ENCODE data around the gene CCDC157. TPM values are rescaled to one million over a fixed set of nuclear protein-coding genes. Genes with fewer than 3 reads are reported as not detected.

The CCDC157 gene
- total RNA-seq, 4 donors from 2014 or later, result 1.5 to 2.5 (median 1.6) TPM

DNA sequence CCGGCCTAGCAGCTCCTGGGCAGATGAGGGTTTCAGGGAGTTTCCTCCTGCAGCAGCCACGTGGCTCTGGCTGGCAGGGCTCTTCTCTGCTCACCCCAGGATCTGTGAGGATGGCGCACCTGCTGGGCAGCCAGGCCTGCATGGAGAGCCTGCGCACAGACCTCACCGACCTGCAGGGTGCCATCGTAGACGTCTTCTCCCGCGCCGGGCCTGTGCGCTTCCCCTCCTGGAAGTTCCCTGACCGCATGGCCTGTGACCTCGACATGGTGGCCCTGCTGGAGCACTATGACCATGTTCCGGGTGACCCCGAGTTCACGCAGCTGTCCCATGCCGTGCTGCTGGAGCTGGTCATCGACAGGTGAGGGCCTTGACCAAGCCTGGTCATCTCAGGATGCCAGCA is 9.1 kb downstream of the CCDC157 start:
- no peak for DNase-seq (ENCODE audit: extremely low spot score)
- no peaks in the 10 kb centered on the region for H3K9me3 ChIP-seq
- WGBS, result 94% methylated on average over 12 of the region's 18 CpGs
- H3K4me1 ChIP-seq, result no peaks in the 10 kb centered on the region
- H3K4me3 ChIP-seq, result no peak overlapping the region
- intact Hi-C loops (cut with DNase I), result no loop called here
- no peak overlapping the region for H3K27ac ChIP-seq (replicated peaks in 1 of 4)
- no peak for TF ChIP-seq POLR2AphosphoS5 (IDR thresholded peaks at IDR 0.05)
- TF ChIP-seq POLR2A (IDR thresholded peaks at IDR 0.05; ENCODE audit: low read depth), result no peak
- no peak for TF ChIP-seq EP300 (IDR thresholded peaks at IDR 0.05)
- TF ChIP-seq, protein P1, sequence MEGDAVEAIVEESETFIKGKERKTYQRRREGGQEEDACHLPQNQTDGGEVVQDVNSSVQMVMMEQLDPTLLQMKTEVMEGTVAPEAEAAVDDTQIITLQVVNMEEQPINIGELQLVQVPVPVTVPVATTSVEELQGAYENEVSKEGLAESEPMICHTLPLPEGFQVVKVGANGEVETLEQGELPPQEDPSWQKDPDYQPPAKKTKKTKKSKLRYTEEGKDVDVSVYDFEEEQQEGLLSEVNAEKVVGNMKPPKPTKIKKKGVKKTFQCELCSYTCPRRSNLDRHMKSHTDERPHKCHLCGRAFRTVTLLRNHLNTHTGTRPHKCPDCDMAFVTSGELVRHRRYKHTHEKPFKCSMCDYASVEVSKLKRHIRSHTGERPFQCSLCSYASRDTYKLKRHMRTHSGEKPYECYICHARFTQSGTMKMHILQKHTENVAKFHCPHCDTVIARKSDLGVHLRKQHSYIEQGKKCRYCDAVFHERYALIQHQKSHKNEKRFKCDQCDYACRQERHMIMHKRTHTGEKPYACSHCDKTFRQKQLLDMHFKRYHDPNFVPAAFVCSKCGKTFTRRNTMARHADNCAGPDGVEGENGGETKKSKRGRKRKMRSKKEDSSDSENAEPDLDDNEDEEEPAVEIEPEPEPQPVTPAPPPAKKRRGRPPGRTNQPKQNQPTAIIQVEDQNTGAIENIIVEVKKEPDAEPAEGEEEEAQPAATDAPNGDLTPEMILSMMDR (IDR thresholded peaks at IDR 0.05), result no peak
- no peaks in the 10 kb centered on the region for H3K27me3 ChIP-seq
- H3K36me3 ChIP-seq, result peaks cover 0 to 9% (median 2%) of the 10 kb centered on the region in 4 donors

DNA sequence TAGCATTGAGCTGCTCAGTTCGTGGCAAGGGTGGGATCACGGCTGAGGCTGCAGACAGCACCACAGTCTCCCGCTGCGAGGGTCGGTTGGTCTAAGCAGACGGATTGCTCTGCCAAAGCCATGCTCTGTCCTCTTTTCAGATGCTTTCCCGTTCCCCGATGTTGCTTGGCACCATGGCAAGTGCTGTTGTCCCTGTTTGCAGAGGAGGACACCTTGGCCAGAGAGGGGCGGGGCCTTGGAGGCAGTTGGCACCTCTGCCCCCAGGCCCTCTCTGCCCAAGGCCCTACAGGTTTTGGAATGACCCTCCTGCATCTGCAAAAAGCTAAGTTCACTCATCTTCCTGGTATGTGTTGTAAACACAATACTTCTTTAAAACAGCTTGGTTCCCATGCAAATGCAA is 11.6 kb downstream of the CCDC157 start:
- Histone ChIP-seq H3K27ac (replicated peaks in 1 of 4) (no peak overlapping the region), H3K4me1 (no peaks in the 10 kb centered on the region), H3K36me3 (peaks cover 0 to 9% (median 2%) of the 10 kb centered on the region in 4 donors), H3K27me3 (no peaks in the 10 kb centered on the region), H3K9me3 (no peaks in the 10 kb centered on the region), H3K4me3 (no peak overlapping the region)
- TF ChIP-seq, protein P1 (IDR thresholded peaks at IDR 0.05), result no peak
- TF ChIP-seq POLR2AphosphoS5 (IDR thresholded peaks at IDR 0.05), result no peak
- TF ChIP-seq POLR2A (IDR thresholded peaks at IDR 0.05; ENCODE audit: low read depth), result no peak
- no peak for TF ChIP-seq EP300 (IDR thresholded peaks at IDR 0.05)
- WGBS, result 95% methylated on average over 9 of the region's 9 CpGs
- DNase-seq (ENCODE audit: extremely low spot score), result no peak
- intact Hi-C loops (cut with DNase I), result no loop called here

DNA sequence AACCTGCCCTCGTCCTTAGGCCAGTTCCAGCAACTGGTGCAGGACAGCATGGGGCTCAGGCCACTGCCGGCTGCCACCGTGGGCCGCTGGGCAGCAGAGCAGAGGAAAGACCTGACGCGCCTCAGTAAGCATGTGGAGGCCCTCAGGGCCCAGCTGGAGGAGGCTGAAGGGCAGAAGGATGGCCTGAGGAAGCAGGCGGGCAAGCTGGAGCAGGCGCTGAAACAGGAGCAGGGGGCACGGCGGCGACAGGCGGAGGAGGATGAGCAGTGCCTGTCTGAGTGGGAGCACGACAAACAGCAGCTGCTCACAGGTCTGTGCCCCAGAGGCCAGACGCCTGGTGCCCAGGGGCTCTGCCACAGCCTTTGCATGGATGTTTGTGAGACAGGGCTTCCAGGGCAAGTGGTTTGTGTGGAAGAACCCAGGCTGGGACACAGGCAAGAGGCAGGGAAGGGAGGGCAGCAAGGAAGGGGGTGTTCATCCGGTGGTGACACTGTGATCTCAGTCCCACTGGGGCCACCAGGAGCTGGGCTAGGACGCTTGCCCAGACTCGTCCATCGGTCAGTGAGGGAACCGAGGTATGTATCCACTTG is 13.9 kb downstream of the CCDC157 start:
- no peak overlapping the region for H3K4me3 ChIP-seq
- no peaks in the 10 kb centered on the region for H3K9me3 ChIP-seq
- no peaks in the 10 kb centered on the region for H3K27me3 ChIP-seq
- no peak overlapping the region for H3K27ac ChIP-seq (replicated peaks in 1 of 4)
- TF ChIP-seq EP300 (IDR thresholded peaks at IDR 0.05) (no peak), POLR2AphosphoS5 (IDR thresholded peaks at IDR 0.05) (no peak), POLR2A (IDR thresholded peaks at IDR 0.05; ENCODE audit: low read depth) (no peak)
- TF ChIP-seq, protein P1 (IDR thresholded peaks at IDR 0.05), result no peak
- no peak for DNase-seq (ENCODE audit: extremely low spot score)
- intact Hi-C loops (cut with DNase I), result no loop called here
- H3K4me1 ChIP-seq, result no peaks in the 10 kb centered on the region
- H3K36me3 ChIP-seq, result peaks cover 0 to 6% (median 2%) of the 10 kb centered on the region in 4 donors
- 91% methylated on average over 12 of the region's 19 CpGs for WGBS

DNA sequence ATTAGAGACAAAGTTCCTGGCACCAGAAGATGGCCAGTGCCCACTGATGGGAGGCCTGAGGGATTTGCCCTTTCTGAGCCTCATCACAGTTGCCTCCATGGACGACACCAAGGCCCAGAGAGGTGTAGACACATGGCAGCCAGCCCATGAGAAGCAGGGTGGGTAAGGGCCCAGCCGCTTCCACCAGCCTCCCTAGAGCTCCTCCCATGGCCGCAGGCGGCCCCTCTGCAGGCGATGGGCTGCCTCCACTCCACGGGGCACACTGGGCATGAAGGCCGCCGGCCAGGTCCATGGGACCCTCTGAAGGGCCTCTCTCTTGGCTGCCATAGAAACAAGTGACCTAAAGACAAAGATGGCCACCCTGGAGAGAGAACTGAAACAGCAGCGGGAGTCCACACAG is 14.5 kb downstream of the CCDC157 start:
- Histone ChIP-seq H3K4me1 (no peaks in the 10 kb centered on the region), H3K4me3 (no peak overlapping the region), H3K36me3 (peaks cover 0 to 4% (median under 1%) of the 10 kb centered on the region in 4 donors), H3K27ac (replicated peaks in 1 of 4) (no peak overlapping the region), H3K9me3 (no peaks in the 10 kb centered on the region), H3K27me3 (no peaks in the 10 kb centered on the region)
- TF ChIP-seq, protein P1 (IDR thresholded peaks at IDR 0.05), result no peak
- no peak for TF ChIP-seq POLR2A (IDR thresholded peaks at IDR 0.05; ENCODE audit: low read depth)
- no peak for TF ChIP-seq POLR2AphosphoS5 (IDR thresholded peaks at IDR 0.05)
- intact Hi-C loops (cut with DNase I), result no loop called here
- WGBS, result no CpG with 5 or more reads among the region's 9 CpGs
- no peak for DNase-seq (ENCODE audit: extremely low spot score)

DNA sequence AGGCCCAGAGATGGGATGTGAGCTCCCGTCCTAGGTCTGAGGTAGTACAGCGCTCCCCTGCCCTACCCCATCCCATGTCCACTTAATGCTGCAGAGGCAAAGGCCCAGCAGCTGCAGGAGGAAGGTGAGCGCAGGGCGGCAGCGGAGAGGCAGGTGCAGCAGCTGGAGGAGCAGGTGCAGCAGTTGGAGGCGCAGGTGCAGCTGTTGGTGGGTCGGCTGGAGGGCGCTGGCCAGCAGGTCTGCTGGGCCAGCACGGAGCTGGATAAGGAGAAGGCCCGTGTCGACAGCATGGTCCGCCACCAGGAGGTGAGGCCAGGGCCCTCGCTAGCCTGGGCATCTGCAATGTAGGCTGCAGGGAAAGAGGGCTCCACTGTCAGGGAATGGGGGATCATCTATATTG is 15.2 kb downstream of the CCDC157 start:
- no peak for TF ChIP-seq POLR2A (IDR thresholded peaks at IDR 0.05; ENCODE audit: low read depth)
- TF ChIP-seq, protein P1 (IDR thresholded peaks at IDR 0.05), result no peak
- no peak for TF ChIP-seq EP300 (IDR thresholded peaks at IDR 0.05)
- no peak for TF ChIP-seq POLR2AphosphoS5 (IDR thresholded peaks at IDR 0.05)
- H3K36me3 ChIP-seq, result peaks cover 0 to 8% (median 4%) of the 10 kb centered on the region in 4 donors
- intact Hi-C loops (cut with DNase I), result no loop called here
- no peaks in the 10 kb centered on the region for H3K4me1 ChIP-seq
- DNase-seq (ENCODE audit: extremely low spot score), result no peak
- no peaks in the 10 kb centered on the region for H3K9me3 ChIP-seq
- H3K4me3 ChIP-seq, result no peak overlapping the region
- no peaks in the 10 kb centered on the region for H3K27me3 ChIP-seq
- 87% methylated on average over 13 of the region's 13 CpGs for WGBS
- no peak overlapping the region for H3K27ac ChIP-seq (replicated peaks in 1 of 4)
